ENCODE data around the gene AFG3L2.

GRCh38 chr18:12287131-12287681 is 89.8 kb downstream of the AFG3L2 start:
- TF ChIP-seq EZH2phosphoT487 (IDR thresholded peaks at IDR 0.05; ENCODE audit: borderline replicate concordance) (no peak), TCF7L2 (IDR thresholded peaks at IDR 0.05; ENCODE audit: borderline replicate concordance, extremely low read depth, insufficient read depth, insufficient read length) (no peak), RAD21 (IDR thresholded peaks at IDR 0.05; ENCODE audit: low read depth) (no peak), YY1 (IDR thresholded peaks at IDR 0.05; ENCODE audit: extremely low read depth, insufficient replicate concordance, low read depth, low read length) (no peak), ELF1 (IDR thresholded peaks at IDR 0.05; ENCODE audit: borderline replicate concordance, low read depth) (no peak), EZH2 (IDR thresholded peaks at IDR 0.05) (no peak), POLR2A (IDR thresholded peaks at IDR 0.05; ENCODE audit: borderline replicate concordance, extremely low read depth, insufficient read depth, insufficient read length) (no peak), POLR2AphosphoS5 (IDR thresholded peaks at IDR 0.05; ENCODE audit: low read depth, low read length) (no peak), SP1 (IDR thresholded peaks at IDR 0.05; ENCODE audit: low read depth) (no peak), SIN3A (IDR thresholded peaks at IDR 0.05; ENCODE audit: low read depth) (no peak), SRF (IDR thresholded peaks at IDR 0.05; ENCODE audit: low read depth) (no peak), CEBPB (IDR thresholded peaks at IDR 0.05; ENCODE audit: low read depth) (no peak)
- TF ChIP-seq, protein P1, sequence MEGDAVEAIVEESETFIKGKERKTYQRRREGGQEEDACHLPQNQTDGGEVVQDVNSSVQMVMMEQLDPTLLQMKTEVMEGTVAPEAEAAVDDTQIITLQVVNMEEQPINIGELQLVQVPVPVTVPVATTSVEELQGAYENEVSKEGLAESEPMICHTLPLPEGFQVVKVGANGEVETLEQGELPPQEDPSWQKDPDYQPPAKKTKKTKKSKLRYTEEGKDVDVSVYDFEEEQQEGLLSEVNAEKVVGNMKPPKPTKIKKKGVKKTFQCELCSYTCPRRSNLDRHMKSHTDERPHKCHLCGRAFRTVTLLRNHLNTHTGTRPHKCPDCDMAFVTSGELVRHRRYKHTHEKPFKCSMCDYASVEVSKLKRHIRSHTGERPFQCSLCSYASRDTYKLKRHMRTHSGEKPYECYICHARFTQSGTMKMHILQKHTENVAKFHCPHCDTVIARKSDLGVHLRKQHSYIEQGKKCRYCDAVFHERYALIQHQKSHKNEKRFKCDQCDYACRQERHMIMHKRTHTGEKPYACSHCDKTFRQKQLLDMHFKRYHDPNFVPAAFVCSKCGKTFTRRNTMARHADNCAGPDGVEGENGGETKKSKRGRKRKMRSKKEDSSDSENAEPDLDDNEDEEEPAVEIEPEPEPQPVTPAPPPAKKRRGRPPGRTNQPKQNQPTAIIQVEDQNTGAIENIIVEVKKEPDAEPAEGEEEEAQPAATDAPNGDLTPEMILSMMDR (IDR thresholded peaks at IDR 0.05 in 2 of 3, conservative IDR thresholded peaks at IDR 0.05 in 1 of 3; ENCODE audit: borderline replicate concordance in 1 of 3, insufficient read depth in 1 of 3, low read depth in 2 of 3, low read length in 2 of 3), result no peak
- TF ChIP-seq, protein P2, sequence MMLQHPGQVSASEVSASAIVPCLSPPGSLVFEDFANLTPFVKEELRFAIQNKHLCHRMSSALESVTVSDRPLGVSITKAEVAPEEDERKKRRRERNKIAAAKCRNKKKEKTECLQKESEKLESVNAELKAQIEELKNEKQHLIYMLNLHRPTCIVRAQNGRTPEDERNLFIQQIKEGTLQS (IDR thresholded peaks at IDR 0.05), result no peak

Data from HCT116 (cell line).